ENCODE measurements around the gene MEN1.

Gene MEN1

DNA sequence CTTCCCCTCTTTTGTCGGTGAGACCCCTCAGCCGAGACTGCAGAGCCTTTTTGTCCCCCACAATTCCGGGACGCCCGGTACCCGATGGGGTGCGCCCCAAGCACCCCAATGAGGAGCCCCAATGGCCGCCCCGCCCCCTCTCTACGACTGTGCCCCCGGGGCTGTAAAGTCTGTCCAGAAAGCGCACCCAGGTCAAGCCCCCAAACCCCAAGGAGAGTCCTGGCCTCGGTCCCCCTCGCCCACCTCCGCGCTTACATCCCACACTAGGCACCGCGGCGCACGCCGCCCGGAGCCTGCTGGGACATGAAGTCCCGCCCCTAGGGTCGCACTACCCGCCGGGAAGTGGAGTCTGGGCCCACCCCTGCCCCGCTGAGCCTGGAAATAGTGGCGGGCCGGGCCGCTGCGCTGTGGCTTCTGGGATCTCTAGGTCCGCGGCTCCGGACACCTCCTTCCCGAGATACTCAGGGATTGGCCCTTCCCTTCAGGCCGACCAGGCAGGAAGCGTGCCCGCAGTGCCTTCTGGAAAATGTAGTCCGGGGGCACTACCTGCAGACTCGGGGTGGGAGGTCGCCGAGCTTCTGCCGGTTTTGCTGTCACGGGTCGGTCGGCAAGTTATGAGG lies at the start of gene MEN1:
Gene MEN1, minus strand, starts transcription at position 281 of the 620 bp plus-strand sequence. CDS start 442 bp downstream, outside the sequence.
- DNase-seq (ENCODE audit: low read depth): peak; percentile 77
- peak within 1 kb of the TSS; percentile 85 for H3K4me3 ChIP-seq (ENCODE audit: low read depth, low read length)
- TF ChIP-seq, protein P1, sequence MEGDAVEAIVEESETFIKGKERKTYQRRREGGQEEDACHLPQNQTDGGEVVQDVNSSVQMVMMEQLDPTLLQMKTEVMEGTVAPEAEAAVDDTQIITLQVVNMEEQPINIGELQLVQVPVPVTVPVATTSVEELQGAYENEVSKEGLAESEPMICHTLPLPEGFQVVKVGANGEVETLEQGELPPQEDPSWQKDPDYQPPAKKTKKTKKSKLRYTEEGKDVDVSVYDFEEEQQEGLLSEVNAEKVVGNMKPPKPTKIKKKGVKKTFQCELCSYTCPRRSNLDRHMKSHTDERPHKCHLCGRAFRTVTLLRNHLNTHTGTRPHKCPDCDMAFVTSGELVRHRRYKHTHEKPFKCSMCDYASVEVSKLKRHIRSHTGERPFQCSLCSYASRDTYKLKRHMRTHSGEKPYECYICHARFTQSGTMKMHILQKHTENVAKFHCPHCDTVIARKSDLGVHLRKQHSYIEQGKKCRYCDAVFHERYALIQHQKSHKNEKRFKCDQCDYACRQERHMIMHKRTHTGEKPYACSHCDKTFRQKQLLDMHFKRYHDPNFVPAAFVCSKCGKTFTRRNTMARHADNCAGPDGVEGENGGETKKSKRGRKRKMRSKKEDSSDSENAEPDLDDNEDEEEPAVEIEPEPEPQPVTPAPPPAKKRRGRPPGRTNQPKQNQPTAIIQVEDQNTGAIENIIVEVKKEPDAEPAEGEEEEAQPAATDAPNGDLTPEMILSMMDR (IDR thresholded peaks at IDR 0.05; ENCODE audit: low read depth, low read length, missing control alignments): no peak

DNA sequence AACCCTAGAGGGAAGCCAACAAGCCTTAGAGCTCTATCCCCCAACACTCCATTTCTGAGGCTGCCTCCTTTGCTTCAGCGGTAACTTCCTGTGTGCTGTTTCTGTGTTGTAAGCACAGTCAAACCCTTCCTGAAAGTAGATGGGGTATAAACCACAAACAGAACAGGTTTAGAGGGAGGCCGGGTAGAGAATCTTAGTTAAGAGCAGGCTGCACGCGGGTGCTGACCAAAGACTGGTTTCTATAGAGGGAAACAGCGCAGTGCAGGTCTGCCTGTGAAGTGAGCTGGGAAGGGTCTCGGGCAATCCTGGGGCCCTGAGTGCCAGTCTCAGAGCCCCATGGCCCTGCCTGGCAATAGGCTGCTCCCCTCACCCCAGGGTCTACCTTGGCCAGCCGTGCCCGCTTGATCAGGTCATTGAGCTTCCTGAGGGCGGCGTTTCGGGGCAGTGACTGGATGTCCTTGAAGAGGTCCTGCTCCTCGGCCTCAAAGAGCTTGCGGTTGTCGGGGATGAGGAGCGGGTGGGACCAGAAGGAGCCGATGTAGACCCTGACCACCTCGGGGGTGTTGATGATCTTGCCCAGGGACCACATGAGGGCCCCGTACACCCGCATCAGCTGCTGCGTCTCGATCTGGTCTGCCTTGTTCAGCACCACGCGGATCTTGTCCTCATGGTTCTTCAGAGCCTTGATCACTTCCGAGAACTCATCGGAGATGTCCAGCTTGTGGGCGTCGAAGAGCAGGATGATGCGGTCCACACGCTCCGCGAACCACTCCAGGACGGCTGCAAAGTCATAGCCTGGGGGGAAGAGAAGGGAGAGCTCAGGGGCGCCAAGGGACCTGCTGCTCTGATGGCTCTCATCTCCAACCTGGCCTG lies 49.4 kb upstream of the MEN1 start:
- TF ChIP-seq, protein P1 (IDR thresholded peaks at IDR 0.05; ENCODE audit: low read depth, low read length, missing control alignments): no peak
- DNase-seq (ENCODE audit: low read depth): peak; percentile 97
- peak overlapping the region; percentile 18 for H3K4me3 ChIP-seq (ENCODE audit: low read depth, low read length)

DNA sequence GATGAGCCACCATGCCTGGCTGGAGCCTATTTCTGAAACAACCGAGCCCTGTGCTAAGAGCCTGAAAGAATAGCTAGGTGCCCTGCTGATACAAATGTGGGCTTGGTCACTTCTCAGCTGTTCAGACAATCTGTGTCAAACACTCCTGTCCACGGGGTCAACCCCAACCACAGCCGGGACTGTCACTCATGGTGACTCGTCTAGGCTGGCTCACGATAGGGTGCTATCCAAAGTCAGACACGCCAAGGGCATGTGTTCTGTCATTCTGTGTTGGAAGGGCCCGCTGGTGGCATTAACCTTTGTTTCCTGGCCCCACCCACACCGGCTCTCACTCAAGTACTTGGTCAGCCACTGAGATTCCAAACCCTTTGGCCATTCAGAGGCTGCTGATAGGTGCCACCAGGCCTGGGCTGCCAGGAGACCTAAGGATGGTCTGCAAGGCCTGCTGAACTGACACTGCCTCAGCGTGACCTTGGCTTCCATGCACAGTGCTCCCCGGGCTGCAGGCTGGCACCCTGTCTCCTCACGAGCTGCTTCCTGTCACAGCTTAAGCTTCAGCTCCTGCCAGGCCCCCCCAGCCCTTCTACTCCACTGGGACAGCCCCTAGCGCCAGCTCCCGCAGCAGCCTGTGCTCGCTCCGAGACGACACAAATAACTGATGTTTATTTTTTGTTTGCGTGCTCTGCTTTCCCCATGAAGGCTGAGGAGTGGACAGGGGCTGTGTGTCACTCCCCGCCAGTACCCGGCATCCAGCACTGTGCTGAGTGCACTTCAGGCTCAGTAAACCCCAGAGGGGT lies 48.3 kb upstream of the MEN1 start:
- DNase-seq (ENCODE audit: low read depth): no peak
- H3K4me3 ChIP-seq (ENCODE audit: low read depth, low read length): peak overlapping the region; percentile 21
- TF ChIP-seq, protein P1 (IDR thresholded peaks at IDR 0.05; ENCODE audit: low read depth, low read length, missing control alignments): no peak

DNA sequence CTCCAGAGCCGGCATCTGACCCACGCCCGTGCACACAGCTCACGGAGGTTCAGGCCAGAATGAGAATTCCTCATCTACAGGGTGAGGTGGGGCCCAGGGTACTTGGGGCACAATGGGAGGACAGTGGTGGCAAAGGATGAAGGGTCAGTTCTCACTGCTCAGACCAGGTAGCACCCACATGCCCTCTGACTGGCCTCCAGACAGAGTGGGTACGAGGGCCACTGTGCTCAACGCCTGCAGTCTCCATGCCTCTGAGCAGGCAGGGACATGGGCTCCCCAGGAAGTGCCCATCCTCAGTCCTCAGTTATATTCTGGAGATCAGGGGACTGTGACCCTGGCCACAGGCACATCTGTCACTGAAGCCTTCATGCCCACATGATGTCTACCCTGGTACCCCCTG lies 47.1 kb upstream of the MEN1 start:
- H3K4me3 ChIP-seq (ENCODE audit: low read depth, low read length): no peak overlapping the region
- TF ChIP-seq, protein P1 (IDR thresholded peaks at IDR 0.05; ENCODE audit: low read depth, low read length, missing control alignments): no peak
- DNase-seq (ENCODE audit: low read depth): no peak

DNA sequence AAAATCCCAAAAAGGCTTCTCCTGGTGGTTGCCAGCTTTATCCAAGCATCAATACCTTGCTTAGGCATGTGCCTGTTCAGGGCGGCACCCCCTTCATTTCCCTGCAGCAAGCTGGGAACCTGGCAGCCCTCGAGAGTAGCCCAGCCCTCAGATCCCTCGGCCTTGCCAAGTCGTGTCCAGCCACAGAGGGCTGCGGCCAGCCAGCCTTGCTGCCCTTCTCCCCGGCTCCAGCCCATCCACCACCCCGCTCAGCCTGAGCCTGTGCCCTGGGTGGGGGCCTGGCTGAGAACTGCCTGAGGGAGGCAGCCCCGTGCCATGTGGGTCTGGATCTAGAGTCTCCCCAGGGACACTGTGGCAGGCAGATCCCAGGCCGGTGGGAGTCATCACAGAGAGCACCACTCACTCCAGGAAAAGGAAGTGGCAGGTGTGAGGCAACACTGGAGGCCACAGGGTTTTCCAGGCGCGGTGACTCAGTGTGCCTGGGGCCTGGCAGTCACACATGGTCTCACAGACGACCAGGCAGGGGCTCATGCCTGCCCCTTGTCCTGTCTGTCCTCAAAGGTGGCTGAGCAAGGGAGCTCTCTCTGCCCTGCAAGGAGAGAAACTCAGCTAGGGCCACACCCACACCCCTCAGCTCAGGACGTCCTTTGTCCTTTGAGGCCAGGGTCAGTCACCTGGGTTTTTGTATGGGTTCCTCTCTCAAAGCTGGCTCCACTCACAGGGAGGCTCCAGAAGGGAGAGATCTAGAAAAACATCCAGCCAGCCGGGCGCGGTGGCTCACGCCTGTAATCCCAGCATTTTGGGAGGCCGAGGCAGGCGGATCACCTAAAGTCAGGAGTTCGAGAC lies 46.3 kb upstream of the MEN1 start:
- no peak for DNase-seq (ENCODE audit: low read depth)
- TF ChIP-seq, protein P1 (IDR thresholded peaks at IDR 0.05; ENCODE audit: low read depth, low read length, missing control alignments): no peak
- H3K4me3 ChIP-seq (ENCODE audit: low read depth, low read length): no peak overlapping the region
